Testis (tissue), 3 donors: ENCODE measurements around the gene NFIA. TPM values are rescaled to one million over a fixed set of nuclear protein-coding genes. Genes with fewer than 3 reads are reported as not detected.

Experiments used
- DNase-seq: peaks from one replicate; pipeline ENCODE4 v3.0.0-alpha.2; 2019
- H3K27ac ChIP-seq, 2 donors: fragments of 200-600 bp; sonication (generic); one replicate each; pipeline ENCODE4 v1.5.1; 2019
- H3K27me3 ChIP-seq: fragments of 200-600 bp; sonication (generic); one replicate; pipeline ENCODE4 v1.5.1; 2019
- H3K36me3 ChIP-seq: fragments of 200-600 bp; sonication (generic); one replicate; pipeline ENCODE4 v1.5.1; 2017; ENCODE audit warnings: low read depth; ENCODE audit errors: missing control alignments
- H3K4me1 ChIP-seq: fragments of 200-600 bp; sonication (generic); one replicate; pipeline ENCODE4 v1.5.1; 2019
- H3K4me3 ChIP-seq, 2 donors: fragments of 200-600 bp; sonication (generic); one replicate each; pipeline ENCODE4 v1.5.1; 2017 to 2019
- H3K9me3 ChIP-seq: fragments of 200-600 bp; sonication (generic); one replicate; pipeline ENCODE4 v1.5.1; 2017
- POLR2A ChIP-seq: fragments of 450-650 bp; IDR thresholded peaks from one replicate; pipeline ENCODE4 v1.6.1; 2017; ENCODE audit warnings: antibody characterized with exemption, mild to moderate bottlenecking, moderate library complexity
- WGBS, 2 donors: methylation state at CpG; one replicate each; pipeline ENCODE4 v1.1.5; 2018; 5-methylcytosine and 5-hydroxymethylcytosine counted together
- intact Hi-C: fragments of 100-400 bp; cut with DNase I; formaldehyde crosslinking; loops from one replicate; pipeline ENCODE4 v1.15.1; 2023; ENCODE audit warnings: low total_unique reads
- polyA plus RNA-seq: library from polyadenylated mRNA; stranded (reverse); fragments of 350-450 nt; fragmentation: Illumina TruSeq; extraction: RNeasy Lipid Tissue Mini Kit (QIAGEN cat#74804); gene quantifications from one replicate; pipeline ENCODE4 v1.2.3, GENCODE V29; 2014; ENCODE audit warnings: low read depth, low replicate concordance; ENCODE audit not compliant: insufficient read depth
- total RNA-seq, 2 donors: library from RNA; depleted of rRNA; stranded (reverse); fragments of >200 nt; gene quantifications; one replicate each; pipeline ENCODE4 v1.2.3, GENCODE V29; 2016
- TF ChIP-seq, protein P1 (sequence below), 3 experiments: fragments of 450-650 bp in 2 of 3; fragments of 200-600 bp in 1 of 3; sonication (generic) in 1 of 3; IDR thresholded peaks; one replicate each; pipeline ENCODE4 v1.5.1; 2016 to 2019; ENCODE audit warnings: antibody characterized with exemption in 3 of 3, mild to moderate bottlenecking in 2 of 3, moderate library complexity in 1 of 3

The NFIA gene
- total and polyA plus RNA-seq, 3 donors from 2014 or later = 11.6 to 78.9 (median 53.5) TPM

DNA sequence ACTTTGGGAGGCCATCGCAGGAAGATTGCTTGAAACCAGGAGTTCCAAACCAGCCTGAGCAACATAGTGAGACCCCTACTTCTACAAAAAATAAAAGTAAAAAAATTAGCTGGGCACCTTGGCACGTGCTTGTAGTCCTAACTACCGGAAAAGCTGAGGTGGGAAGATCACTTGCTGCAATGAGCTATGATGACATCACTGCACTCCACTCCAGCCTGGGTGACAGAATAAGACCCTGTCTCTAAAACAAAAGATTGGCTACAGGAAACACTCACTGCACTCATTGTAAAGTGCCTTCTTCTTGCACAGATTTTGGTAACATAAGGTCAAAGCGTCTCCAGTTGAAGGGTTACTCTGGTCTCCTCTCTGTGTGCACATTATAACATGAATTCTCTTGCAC, 336.8 kb downstream of the NFIA start:
- no peaks in the 10 kb centered on the region for H3K36me3 ChIP-seq
- H3K4me3 ChIP-seq = no peak overlapping the region
- no peaks in the 10 kb centered on the region for H3K4me1 ChIP-seq
- intact Hi-C loops = no loop called here
- no peaks in the 10 kb centered on the region for H3K27me3 ChIP-seq
- no peaks in the 10 kb centered on the region for H3K9me3 ChIP-seq
- DNase-seq = no peak
- whole genome bisulfite sequencing, 2 donors = 85 to 91% methylated on average over 4 of the region's 4 CpGs
- no peak overlapping the region for H3K27ac ChIP-seq
- no peak for TF ChIP-seq POLR2A
- TF ChIP-seq, protein P1, sequence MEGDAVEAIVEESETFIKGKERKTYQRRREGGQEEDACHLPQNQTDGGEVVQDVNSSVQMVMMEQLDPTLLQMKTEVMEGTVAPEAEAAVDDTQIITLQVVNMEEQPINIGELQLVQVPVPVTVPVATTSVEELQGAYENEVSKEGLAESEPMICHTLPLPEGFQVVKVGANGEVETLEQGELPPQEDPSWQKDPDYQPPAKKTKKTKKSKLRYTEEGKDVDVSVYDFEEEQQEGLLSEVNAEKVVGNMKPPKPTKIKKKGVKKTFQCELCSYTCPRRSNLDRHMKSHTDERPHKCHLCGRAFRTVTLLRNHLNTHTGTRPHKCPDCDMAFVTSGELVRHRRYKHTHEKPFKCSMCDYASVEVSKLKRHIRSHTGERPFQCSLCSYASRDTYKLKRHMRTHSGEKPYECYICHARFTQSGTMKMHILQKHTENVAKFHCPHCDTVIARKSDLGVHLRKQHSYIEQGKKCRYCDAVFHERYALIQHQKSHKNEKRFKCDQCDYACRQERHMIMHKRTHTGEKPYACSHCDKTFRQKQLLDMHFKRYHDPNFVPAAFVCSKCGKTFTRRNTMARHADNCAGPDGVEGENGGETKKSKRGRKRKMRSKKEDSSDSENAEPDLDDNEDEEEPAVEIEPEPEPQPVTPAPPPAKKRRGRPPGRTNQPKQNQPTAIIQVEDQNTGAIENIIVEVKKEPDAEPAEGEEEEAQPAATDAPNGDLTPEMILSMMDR (IDR thresholded peaks at IDR 0.05) = no peak

DNA sequence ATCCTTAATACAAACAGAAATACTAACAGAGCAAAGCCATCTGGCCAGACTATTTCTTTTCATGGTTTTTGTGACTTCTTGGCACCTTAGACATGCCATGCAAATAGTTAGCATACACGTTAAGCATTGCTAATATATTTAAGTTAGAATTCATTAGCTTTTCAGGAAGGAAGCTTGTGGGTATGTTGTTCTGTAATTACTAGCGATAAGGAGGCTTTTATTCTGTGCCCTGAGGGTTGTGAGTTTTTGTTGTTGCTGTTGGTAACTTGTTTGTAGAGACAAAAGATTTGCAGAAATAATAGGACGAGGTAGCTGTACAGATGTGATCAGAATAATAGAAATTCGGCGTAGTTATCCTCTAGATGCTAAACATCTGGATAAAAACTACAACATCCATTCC, 337.3 kb downstream of the NFIA start:
- DNase-seq = no peak
- no peaks in the 10 kb centered on the region for H3K36me3 ChIP-seq
- H3K27ac ChIP-seq = no peak overlapping the region
- no peaks in the 10 kb centered on the region for H3K27me3 ChIP-seq
- WGBS, 2 donors = 75 to 78% methylated on average over 5 of the region's 5 CpGs
- TF ChIP-seq, protein P1 (IDR thresholded peaks at IDR 0.05) = no peak
- no peak for TF ChIP-seq POLR2A
- H3K4me1 ChIP-seq = no peaks in the 10 kb centered on the region
- no peak overlapping the region for H3K4me3 ChIP-seq
- no peaks in the 10 kb centered on the region for H3K9me3 ChIP-seq
- intact Hi-C loops = no loop called here

DNA sequence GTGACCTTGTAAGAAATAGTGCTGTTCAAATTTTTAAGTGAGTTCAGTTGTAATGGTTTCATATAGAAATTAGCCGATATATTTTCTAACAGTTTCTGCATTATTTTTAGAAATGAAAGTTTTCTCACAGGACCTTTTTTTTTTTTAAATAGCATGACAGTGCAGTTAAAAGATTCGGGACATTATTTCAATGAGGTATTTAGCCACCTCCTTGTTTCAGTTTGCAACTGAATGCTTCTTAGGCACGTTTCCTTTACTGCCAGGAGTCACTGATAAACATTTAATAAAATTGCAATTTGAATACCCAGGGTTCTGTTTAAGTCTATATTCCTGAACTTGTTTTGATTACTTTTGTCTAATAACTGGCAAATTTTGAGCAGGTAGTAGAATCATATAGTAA, 337.9 kb downstream of the NFIA start:
- no peak for DNase-seq
- no peaks in the 10 kb centered on the region for H3K9me3 ChIP-seq
- H3K27ac ChIP-seq = no peak overlapping the region
- 52 to 59% methylated on average over 3 of the region's 3 CpGs for WGBS, 2 donors
- no peaks in the 10 kb centered on the region for H3K36me3 ChIP-seq
- peaks cover 6% of the 10 kb centered on the region for H3K4me1 ChIP-seq
- H3K27me3 ChIP-seq = no peaks in the 10 kb centered on the region
- TF ChIP-seq, protein P1 (IDR thresholded peaks at IDR 0.05) = no peak
- TF ChIP-seq POLR2A = no peak
- H3K4me3 ChIP-seq = no peak overlapping the region
- intact Hi-C loops = no loop called here

GRCh38 chr1:61420909-61421835, 338.8 kb downstream of the NFIA start:
- no peak overlapping the region for H3K27ac ChIP-seq
- no peaks in the 10 kb centered on the region for H3K27me3 ChIP-seq
- TF ChIP-seq POLR2A = no peak
- TF ChIP-seq, protein P1 (IDR thresholded peaks at IDR 0.05) = no peak
- no peak overlapping the region for H3K4me3 ChIP-seq
- H3K36me3 ChIP-seq = no peaks in the 10 kb centered on the region
- H3K9me3 ChIP-seq = no peaks in the 10 kb centered on the region
- DNase-seq = no peak
- peaks cover 7% of the 10 kb centered on the region for H3K4me1 ChIP-seq
- intact Hi-C loops = no loop called here
- 95 to 96% methylated on average over 14 of the region's 14 CpGs for WGBS, 2 donors

DNA sequence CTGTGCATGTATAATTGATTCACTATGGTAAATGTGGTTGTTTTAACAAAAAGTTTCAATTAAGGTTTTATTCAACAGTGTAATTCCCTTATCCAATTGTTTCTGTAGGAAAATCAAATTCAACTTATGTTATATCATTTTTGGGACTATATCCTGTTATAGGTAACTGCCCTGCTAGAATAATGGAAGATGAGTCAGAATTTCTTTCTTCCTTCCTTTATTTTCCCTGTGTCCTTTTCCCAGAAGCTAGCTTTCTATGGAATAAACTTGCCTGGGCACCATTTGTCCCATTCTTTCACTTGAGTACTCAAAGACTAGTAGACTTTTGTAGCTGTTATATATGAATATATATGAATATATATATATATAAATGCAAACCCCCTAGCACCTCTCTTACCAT, 341.3 kb downstream of the NFIA start:
- no peak for TF ChIP-seq POLR2A
- TF ChIP-seq, protein P1 (IDR thresholded peaks at IDR 0.05) = no peak
- no peak for DNase-seq
- Histone ChIP-seq H3K27ac (no peak overlapping the region), H3K4me3 (no peak overlapping the region), H3K36me3 (no peaks in the 10 kb centered on the region), H3K4me1 (peaks cover 7% of the 10 kb centered on the region), H3K9me3 (no peaks in the 10 kb centered on the region), H3K27me3 (no peaks in the 10 kb centered on the region)
- intact Hi-C loops = no loop called here
